COLO829 (cell line): ENCODE results near the gene TCF4.

ENCODE experiments used
- DNase-seq: peaks from one replicate; pipeline ENCODE4 v3.0.0; 2012; ENCODE audit warnings: low spot score

Gene TCF4

DNA sequence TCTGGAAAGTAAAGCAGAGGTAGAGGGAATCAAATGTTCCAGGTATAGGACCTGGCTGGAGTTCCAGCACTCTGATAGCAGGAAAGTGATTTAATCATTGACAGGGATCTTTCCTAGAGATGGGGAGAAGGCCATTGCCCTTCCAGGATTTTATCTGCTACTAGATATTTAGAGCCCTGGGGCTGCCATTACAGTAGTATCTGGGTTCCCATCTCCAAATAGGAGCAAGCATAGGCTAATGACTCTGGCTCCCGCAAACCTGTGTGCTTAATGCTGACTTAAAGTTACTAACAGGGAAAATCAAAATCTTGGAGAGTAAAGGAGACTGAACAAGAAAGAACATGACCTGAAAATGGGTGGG is 331.1 kb downstream of the TCF4 start:
- no peak for DNase-seq

- no peak for DNase-seq
Observed at GRCh38 chr18:55256226-55256928, 331.6 kb downstream of the TCF4 start.

- DNase-seq, result no peak
Observed at GRCh38 chr18:55253814-55254213, 334.2 kb downstream of the TCF4 start.

- no peak for DNase-seq
Observed at GRCh38 chr18:55252901-55253300, 335.1 kb downstream of the TCF4 start.

GRCh38 chr18:55252053-55252675 is 335.8 kb downstream of the TCF4 start:
- no peak for DNase-seq

DNA sequence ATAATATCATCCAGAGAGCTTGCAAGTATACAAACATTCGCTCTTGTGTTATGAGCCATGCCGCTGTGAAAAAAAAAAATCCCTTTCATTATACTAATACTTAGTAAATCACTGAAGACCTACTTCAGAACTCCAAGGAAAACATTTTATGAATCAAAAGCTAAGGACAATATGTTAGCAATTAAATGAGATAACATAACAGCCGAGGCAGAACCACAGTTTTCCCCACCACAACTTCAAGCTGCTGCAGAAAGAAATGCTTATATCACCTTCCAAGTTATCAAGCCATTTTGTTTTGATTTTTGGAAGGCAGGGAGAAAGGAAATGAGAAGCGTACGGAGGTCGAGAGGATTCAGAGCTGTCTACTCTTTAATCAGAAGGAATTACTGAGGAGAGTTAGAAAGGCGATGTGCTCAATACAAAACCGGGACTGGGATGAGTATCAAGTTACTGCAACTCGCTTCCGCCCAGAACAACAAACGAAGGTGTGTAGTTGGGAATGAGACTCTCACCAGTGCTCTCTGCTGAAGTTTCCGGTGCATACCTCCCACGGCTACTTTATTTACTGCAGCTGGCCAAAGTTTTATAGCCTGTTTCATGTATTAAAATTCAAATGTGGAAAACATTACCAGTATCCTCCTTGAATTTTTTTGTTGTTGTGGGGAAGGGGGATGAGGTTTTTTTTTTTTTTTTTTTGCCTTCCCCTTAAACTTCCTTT is 336.6 kb downstream of the TCF4 start:
- no peak for DNase-seq

DNA sequence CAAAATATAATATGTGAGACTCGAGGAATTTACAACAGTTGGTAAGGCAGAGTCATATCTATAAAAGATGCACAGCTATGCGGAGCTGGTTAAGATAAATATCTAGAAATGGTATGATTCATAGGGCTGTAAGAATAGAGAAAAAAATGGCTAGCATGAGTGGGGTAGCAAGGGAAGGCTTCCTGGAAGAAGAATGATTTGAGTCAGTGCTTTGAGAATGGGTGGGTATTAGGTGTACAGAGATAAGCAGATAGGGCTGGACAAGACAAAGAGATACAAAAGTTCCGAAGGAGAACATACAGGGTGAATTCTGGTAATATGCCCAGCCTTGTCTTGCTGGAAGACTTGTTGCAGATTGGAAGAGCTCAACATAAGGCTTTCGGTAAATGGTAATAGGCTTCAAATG is 337.2 kb downstream of the TCF4 start:
- DNase-seq, result no peak

- no peak for DNase-seq
Observed at GRCh38 chr18:55249550-55249949, 338.4 kb downstream of the TCF4 start.

DNA sequence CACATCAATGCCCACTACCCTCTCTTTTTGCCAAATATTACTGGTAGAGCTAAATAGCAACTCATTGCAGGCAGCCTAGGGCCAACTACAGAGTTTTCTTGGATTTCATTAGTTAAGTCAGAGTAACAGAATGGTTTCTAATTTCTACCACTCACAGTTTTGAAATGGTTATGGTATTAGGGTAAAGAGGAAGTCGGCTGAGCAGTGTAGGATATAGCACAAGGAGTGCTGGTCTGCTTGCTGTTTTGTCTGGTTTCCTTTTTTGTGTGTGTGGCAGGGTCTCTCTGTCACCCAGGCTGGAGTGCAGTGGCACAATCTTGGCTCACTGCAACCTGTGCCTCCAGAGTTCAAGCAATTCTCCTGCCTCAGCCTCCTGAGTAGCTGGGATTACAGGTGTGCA is 339.5 kb downstream of the TCF4 start:
- no peak for DNase-seq

DNA sequence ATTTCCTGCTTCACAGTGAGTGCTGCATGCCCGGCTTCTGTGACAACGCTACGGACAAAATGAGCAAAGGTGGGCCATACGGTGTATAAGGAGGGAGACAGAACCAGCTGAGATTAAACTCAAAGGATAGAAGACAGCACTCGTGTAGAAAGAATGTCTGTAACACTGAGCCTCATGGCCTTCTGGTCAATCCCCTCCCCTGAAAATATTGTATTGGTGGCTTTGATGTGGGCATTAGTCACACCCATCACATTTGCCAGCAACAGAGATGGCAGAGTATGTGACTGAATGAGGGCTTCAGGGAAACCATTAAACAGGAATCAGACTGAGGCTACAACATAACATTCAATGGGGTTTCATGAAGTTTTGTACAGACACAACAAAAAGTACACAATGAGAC is 341.0 kb downstream of the TCF4 start:
- no peak for DNase-seq

- no peak for DNase-seq
Observed at GRCh38 chr18:55246278-55246677, 341.7 kb downstream of the TCF4 start.

GRCh38 chr18:55245211-55245614 is 342.8 kb downstream of the TCF4 start:
- DNase-seq, result no peak

GRCh38 chr18:55244546-55244945 is 343.4 kb downstream of the TCF4 start:
- no peak for DNase-seq

DNA sequence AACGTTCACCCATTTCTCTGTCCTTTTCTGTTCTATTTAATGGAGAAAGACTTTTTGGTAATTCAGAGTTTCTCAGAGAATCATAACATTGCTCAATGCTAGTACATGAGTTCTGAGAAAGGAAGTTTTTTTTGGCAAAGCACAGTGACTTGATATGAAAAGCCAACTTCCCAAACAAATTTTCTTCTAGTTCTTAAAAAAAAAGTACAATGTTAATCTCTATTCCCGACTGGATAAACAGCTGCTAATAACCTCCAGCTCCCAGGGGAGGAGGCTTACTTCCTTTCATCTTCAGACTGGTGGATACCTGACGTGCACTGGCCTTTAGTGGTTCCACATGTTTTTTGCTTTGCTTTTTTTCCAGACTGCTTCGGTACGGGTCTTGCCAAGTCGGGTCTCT is 344.1 kb downstream of the TCF4 start:
- no peak for DNase-seq

DNA sequence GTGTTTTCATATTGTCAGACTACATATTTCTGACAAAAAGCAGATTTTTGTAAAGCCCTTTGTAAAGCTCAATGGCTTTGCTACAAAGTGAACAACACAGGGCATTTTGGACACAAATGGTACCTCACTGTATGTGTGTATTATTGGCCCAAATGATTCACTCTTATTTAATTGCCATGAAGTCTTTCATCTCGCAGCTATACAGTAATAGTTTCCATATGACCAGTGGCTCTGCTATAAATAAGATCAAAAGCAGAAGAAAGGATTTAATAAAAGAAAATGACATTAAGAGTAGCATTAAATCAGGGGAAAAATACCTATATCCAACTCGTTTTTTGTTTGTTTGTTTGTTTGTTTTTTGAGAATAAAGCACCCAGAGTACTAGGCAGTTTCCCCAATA is 344.7 kb downstream of the TCF4 start:
- no peak for DNase-seq

DNA sequence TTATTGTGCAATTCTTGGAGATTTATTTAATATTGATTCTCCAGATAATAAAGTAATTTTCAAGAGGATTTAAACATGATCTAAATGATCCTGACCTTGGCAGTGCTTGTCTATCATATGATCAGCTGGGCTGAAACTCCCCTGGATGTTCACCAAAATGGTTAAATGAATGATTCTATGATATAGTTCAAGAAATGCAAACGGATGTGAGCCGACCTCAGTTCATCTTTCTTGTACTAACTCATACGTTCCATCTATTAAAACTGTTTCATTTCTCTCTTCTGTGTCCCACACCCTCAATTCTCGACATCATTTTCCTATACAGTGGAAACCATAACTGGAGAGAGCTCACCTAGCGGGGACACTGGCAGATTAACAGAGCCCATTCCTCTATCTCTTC is 347.0 kb downstream of the TCF4 start:
- no peak for DNase-seq

DNA sequence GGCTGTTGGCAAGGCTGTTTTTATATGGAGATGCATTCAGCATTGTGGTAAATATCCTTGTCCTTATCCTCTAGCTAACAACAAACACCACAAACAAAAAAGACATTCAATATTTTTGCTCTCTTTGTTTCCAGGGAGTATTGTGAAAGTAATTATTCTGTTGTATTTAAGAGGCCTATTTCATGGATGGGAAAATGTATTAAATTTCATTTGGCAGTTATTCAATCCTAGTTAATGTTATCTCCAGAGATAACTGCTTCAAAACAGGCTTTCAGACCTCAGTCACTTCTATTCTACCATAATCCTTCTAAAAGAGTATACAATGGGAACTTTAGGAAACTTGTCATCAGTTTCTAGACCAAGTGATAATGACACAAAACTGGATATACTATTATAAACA is 348.3 kb downstream of the TCF4 start:
- no peak for DNase-seq

GRCh38 chr18:55237660-55238059 is 350.3 kb downstream of the TCF4 start:
- no peak for DNase-seq

- no peak for DNase-seq
Observed at GRCh38 chr18:55236150-55236931, 351.7 kb downstream of the TCF4 start.

GRCh38 chr18:55235094-55235461 is 352.9 kb downstream of the TCF4 start:
- no peak for DNase-seq

- peak; percentile 35 for DNase-seq
Observed at GRCh38 chr18:55234366-55235093, 353.5 kb downstream of the TCF4 start.

DNA sequence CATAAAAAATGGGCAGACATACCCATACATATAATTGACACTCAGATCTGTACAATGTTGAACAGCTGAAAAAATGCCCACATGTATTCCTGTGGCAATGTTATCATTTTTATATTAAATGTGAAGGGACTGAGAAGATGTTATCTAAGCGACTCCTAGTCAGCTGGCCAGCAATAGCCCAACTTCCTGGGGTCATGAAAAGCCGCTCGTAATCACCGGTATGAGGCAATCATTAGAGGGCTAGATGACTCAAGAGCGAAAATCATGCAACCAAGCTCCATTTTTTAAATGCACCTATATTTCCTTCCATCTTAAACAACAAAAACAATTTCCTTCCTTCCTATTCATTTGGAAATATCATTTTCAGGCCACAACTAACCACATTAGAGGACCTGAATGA is 354.1 kb downstream of the TCF4 start:
- no peak for DNase-seq
